GM21367 (cell line): ENCODE measurements around the gene FLYWCH1.

ENCODE experiments used
- ATAC-seq: cut with Tn5 transposase; IDR thresholded peaks from one replicate; pipeline ENCODE4 v1.9.1; 2021; ENCODE audit not compliant: unreplicated experiment

FLYWCH1 gene

DNA sequence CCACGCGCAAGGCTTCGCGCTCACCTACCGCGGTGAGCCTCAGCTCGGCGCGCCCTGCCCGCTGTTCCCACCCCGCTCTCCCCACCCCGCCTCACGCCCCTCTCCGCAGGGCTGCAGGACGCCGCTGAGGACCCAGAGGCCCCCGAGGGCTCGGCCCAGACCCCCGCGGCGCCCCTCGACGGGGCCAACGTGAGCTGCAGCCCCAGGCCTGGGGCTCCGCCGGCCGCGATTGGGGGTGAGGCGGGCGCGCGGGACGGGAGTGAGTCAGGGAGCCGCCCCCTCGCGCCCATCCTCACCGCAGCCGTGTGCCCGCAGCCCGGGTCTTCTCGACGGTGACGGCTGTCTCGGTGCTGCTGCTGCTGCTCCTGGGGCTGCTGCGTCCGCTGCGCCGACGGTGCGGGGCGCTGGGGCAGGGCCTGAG, 55.5 kb downstream of the FLYWCH1 start:
- no peak for ATAC-seq

DNA sequence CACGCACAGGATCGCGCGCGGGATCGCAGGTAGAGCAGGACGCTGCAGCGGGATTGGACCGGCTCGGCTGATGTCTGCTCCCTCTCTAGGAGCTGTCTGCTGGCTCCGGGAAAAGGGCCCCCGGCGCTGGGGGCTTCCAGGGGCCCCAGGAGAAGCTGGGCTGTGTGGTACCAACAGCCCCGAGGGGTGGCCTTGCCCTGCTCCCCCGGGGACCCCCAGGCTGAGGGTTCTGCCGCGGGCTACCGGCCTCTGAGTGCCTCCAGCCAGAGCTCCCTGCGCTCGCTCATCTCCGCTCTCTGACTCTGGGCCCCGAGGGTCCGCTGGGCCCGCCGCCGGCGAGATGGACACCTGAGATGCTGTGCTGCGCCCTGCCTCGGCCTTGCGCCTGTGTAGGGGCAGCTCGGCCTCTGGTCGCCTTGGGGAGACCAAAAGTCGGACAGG, 56.0 kb downstream of the FLYWCH1 start:
- no peak for ATAC-seq

DNA sequence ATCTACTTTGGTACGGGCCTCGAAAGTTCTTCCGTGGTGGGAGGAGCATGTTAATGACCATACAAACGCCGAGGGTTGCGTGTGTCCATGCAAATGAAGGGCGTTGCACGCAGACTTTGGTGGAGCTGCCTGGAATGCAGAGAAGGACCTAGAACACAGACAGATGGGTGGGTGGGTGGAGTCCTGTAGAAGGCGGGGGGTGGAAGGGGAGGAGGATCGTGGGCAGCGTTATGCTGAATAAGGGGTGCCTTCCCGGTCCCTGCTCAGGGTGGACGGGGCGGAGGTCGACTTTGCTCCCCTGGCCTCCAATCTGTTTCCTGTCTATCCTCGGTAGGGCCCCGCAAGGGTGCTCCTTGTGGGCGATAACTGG, 56.6 kb downstream of the FLYWCH1 start:
- no peak for ATAC-seq

DNA sequence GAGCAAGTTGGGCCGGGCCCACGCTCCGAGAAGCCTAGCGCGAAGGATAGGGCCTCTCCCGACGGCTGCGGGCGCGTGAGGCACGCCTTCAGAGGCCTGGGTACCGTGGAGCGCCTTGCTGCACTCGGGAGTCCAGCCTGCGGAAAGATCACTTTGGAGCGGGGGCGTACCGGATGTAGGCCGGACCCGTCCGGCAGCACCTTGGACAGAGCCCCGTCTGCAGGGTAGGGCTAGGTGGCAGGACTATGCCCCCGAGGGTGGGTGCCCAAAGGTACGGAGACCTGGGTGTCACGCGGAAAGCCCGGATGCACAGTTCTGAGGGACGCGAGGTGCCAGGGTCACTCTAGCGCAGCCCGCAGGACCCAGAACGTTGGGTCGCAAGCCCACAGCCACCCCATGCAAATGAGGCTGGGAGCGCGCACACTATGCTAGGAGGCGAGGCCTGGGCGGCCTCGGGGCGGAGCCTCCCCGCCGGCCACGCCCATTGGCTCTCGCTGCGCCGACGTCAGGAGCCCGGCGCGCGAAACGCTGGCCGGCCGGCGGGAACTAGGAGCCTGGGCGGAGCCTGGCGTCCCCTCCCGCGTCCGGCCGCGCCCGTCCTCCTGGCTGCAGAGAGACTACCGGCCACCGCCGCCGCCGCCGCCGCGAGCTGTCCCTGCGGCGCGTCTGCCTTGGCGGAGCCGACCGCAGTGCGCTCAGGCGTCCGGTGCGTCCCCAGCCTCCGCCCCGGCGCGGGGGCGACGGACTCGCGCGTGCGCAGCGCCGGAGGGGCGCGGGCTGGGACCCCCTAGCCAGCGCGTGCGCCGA, 57.2 kb downstream of the FLYWCH1 start, which contains the start of gene PAQR4:
Gene PAQR4, plus strand, starts transcription at position 611 of the 807 bp plus-strand sequence. CDS start 327 bp downstream, outside the sequence.
- ATAC-seq, result peak; percentile 60

DNA sequence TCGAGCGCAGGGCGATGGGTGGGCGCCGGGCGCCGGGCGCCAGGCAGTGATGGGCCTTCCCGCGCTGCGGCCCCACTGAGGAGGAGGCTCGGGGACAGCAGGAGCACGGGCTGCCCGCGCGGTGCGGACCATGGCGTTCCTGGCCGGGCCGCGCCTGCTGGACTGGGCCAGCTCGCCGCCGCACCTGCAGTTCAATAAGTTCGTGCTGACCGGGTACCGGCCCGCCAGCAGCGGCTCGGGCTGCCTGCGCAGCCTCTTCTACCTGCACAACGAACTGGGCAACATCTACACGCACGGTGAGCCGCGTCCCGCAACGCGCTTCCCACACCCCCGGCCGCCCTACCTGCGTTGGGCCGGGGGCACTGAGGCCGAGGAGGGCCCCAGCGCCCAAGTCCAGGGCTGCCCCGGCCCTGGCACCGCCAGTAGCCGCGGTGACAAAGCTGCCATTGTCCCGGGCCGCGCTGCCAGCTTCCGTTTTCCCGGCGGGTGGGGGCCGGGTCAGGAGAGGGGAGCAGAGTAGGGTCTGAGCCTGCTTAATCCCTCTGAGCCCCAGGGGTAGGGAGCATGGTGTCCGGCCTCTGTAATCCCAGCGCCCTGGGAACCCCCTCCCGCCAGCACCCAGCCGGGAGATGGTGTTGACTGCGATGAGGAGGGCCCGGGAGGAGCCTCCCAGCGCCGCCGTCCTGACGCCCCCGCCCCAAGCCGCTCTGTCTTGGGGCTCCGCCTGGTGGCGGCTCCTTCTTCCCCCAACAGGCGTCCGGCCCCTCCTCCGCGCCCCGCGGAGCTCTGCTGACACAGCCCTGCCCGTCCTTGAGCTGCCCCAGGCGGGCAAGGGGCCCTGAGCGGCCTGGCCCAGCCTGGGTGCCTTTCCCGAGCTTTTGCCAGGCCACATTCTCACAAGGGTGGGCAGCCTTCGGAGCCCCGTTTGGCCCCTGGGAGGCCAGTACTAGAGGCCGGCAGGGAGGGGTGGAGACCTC, 58.1 kb downstream of the FLYWCH1 start:
- ATAC-seq, result peak; percentile 4

DNA sequence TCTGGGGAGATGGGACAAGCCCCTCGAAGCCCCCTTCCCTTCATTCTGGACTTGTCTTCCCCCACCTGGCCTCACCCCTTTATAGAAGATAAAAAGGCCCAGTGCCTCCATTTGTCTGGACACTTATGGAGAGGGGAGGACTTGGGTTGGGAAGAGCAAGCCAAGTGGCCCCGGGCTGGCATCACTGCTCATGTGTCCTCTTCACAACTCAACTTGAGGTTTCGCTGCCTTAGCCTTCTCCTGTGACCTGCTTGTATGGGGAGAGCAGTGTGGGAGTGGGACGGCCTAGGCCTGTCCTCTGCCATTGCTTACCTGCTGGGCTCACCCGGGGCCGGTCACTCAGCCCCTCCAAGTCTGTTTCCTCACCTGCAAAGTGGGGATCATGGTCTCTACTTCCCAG, 58.8 kb downstream of the FLYWCH1 start:
- no peak for ATAC-seq

DNA sequence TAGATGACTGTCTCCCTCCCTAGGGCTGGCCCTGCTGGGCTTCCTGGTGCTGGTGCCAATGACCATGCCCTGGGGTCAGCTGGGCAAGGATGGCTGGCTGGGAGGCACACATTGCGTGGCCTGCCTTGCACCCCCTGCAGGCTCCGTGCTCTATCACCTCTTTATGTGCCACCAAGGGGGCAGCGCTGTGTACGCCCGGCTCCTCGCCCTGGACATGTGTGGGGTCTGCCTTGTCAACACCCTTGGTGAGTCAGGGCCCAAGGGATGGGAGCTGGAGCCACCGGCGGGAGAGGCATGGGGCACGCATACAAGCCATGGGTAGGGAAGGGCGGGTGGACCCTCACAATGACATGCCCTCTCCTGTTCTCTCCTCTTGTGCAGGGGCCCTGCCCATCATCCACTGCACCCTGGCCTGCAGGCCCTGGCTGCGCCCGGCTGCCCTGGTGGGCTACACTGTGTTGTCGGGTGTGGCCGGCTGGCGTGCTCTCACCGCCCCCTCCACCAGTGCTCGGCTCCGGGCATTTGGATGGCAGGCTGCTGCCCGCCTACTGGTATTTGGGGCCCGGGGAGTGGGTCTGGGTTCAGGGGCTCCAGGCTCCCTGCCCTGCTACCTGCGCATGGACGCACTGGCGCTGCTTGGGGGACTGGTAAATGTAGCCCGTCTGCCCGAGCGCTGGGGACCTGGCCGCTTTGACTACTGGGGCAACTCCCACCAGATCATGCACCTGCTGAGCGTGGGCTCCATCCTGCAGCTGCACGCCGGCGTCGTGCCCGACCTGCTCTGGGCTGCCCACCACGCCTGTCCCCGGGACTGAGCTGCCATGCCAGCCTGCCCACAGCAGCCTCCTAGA, 59.6 kb downstream of the FLYWCH1 start:
- no peak for ATAC-seq

DNA sequence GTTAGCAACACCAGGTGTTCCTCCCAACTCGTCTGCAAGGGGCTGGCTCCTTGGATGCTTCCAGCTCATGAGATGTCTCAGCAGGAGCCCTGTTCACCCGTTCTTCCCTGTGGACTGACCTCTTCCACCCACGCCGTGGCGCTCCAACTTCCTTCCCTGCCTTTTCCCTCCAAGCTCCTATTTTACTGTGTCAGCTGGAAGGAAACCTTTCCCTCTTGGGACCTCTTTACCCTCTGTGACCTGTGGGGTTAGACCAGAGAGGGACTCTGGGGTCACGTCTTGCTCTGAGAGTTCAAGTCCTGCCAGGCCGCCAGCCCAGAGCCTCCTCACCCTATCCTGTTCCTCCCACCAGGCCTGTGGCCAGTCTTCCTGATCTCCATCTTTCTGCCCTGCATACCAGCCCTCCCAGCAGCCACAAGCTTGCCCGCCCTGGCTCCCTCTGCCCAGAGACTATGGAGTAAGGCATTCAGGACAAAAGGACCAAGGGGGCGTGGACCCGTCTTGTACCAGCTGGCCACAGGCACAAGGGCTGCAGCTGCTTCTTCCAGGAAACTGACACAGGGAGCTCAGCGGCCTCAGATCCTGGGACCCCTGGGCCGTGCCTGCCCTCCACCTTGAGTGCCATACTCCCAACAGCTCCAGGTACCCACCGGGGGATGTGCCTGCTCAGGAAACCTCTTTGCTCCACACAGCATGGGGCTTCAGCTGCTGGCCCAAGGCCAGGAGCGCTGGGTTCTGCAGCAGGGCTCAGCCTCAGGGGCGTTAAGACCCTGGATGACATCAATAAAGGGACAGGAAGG, 60.5 kb downstream of the FLYWCH1 start:
- no peak for ATAC-seq

DNA sequence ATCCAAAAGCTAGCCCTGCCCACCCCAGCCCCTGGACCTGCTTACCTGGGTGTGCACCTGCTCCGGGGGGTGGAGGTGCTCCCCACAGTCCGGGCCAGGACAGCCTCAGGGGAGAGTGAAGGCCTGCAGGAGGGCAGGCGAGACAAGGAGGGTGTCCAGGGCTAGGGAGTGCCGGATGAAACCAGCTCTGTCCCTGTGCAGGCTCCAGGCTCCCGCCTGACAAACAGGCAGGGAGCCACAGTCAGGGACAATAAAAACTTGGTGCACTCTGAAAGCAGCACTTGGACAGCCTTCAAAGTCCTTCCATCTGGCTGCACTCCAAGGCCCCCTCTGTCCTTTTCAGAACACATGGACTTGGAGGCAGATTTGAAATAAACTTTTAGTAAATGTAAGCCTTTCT, 61.4 kb downstream of the FLYWCH1 start:
- no peak for ATAC-seq

DNA sequence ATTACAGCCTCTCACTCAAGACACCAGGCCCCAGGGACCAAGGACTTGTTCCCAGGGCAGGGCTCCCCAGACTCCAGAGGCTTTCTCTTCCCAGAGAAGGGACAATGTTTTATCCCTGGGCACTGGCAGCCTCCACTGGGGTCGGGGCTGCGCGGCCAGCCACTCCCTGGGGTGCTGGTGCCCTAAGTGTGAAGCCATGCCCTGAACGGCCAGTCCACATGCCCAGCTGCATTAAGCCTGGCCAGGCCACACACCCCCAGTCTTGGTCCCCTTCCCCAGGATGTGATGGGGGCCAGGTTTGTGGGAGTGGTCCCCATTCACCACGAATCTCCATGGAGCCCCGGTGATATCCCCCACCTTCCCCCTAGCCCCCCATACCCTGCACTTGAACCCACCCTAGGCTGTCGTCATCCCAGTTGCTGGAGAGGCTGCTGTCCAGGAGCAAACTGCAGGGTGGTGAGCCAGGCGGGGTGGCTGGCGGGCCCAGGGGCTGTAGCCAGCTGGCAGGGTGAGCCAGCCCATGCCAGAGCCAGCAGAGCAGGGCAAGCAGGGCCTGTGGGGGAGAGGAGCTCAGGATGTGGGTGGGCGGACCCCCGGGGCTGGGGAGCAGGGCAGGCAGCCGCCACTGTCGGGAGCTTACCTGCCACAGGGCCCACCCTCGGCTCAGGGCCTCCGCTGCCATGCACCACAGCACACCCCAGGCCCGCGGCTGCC, 62.0 kb downstream of the FLYWCH1 start:
- ATAC-seq, result no peak

DNA sequence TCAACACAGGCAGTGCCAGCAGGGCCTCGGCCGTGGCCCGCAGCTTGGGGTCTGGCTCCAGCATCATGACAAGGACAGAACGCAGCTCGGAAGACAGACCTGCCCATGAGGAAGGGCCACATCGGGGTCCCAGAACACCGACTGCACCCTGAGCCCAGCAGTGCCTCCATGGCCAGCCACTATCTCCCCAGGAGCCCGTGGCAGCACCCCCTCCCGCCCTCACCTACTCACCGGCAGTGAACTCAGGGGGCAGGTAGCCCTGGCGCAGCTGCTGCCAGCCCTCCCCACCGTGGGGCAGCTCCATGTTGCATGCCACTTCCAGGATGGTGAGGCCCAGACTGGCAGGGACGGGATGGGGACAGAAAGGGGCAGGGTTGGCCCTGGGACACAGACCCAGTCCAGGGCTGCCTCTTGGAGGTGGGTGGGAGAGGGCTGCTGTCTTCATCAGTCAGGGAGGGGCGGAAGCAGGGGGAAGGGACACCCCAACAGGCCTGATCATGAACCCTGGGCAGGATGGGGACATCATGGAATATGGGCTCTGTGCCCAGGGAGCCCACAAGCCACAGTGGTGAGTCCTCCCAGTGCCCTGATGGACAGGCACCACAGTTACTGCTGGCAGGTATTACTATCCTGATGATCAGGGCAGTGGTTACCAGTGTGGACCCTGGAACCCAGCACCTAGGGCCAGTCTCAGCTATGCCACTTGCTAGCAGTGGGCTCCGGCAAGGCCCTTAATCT, 62.8 kb downstream of the FLYWCH1 start:
- ATAC-seq, result no peak

DNA sequence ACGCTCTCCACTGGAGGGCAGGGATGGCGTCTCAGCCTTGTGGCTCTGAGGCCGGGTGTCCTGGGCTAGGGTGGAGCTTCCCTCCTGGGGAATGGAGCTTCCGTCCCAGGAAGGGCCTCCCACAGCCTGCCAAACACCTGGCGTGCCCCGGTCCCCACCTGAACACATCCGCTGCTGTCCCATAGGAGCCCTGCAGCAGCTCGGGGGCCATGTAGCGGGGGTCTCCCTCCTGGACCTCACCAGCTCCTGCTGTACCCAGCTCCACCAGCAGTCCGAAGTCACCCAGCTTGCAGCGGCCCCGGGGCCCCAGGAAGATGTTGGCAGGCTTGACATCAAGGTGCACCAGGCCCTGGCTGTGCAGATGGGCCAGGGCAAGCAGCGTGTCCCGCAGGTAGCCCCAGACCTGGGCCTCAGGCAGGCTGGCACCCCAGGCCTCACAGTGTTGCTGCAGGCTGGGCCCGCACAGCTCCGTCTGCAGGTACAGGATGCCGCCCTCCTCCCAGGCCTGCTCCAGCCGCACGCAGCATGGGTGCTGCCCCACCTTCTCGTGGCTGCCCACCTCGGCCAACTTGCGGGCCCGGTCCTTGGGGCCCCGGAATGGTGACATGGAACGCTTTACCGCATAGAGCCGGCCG, 63.5 kb downstream of the FLYWCH1 start:
- ATAC-seq, result no peak

DNA sequence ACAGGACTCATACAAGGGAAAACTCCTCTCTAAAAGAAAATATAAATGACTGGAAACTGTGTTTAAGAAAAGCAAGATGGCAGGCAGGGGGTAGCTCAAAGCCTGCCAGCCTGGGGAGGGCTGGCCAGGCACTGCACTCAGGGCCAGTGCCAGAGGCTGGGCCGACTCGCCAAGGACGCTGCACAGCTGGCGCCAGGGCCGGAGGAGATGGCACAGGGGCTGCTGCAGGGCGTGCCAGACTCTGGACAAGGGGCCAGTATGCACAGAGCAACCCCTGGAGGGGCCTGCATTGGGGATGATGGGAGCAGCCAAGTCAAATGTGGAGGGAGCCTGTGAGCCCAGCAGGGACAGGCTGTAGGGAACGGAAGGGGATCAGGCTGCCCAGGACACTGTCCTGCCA, 64.5 kb downstream of the FLYWCH1 start:
- no peak for ATAC-seq

DNA sequence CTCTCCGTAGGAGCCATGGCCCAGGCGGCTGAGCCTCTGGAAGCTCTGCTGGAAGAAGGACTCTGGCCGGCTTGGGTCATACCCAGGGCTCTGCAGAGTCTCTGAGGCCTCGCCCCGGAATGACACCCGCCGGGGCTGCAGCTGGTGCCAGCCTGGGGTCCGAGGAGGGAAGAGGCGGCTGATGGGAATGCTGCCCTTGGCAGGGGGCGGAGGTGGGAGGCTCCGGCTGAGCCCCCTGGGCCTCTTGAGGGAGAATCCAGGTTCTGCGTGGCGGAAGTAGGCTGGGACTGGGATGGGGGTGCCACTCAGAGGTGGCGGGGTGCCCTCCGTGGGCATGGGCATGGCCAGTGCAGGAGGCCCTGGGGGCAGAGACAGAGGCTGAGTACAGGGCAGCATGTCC, 64.9 kb downstream of the FLYWCH1 start:
- no peak for ATAC-seq

DNA sequence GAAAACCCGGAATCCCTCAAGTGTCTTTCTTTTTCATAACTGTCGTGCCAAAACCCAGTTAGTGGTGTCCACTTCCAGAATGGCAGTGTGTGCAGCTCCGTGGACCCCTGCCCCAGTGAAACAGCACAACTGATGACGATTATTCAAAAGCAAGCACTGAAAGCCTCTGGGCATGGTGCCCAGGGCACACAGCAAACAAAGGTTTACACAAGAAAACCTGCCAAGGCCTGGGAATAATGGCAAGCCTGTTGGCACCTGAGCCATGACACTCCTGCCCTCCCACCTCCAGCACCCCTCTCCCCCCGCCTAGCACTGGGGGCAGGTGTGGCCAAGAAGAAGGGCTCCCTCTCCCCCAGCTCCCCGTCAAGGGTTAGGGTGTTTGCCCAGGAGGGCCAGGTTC, 65.7 kb downstream of the FLYWCH1 start:
- ATAC-seq, result no peak

DNA sequence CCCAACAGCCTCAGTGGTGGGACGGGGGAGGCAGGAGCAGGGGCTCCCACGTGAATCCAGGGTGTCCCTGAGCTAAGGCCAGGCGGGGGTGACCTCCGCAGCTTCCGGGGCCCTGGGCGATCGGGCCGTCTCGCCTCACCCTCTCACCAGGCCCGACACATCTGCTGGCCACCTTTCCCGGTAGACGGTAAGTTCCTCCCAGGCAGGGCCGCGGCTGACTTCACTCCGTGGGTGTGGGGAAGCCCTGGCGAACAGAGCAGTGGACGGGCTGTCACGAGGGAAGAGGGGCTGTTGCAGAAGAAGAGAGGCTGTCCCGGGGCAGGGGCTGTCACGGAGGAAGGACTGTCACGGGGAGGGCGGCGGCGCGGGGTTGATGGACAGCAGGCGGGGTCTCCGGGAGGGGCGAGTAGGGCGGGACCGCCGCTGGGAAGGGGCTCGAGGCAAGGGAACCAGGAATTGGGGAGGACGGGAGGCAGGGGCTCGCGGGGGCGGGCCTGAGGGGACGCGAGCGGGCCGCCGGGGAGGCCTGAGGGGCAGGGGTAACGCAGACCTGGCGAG, 68.0 kb downstream of the FLYWCH1 start:
- ATAC-seq, result no peak

DNA sequence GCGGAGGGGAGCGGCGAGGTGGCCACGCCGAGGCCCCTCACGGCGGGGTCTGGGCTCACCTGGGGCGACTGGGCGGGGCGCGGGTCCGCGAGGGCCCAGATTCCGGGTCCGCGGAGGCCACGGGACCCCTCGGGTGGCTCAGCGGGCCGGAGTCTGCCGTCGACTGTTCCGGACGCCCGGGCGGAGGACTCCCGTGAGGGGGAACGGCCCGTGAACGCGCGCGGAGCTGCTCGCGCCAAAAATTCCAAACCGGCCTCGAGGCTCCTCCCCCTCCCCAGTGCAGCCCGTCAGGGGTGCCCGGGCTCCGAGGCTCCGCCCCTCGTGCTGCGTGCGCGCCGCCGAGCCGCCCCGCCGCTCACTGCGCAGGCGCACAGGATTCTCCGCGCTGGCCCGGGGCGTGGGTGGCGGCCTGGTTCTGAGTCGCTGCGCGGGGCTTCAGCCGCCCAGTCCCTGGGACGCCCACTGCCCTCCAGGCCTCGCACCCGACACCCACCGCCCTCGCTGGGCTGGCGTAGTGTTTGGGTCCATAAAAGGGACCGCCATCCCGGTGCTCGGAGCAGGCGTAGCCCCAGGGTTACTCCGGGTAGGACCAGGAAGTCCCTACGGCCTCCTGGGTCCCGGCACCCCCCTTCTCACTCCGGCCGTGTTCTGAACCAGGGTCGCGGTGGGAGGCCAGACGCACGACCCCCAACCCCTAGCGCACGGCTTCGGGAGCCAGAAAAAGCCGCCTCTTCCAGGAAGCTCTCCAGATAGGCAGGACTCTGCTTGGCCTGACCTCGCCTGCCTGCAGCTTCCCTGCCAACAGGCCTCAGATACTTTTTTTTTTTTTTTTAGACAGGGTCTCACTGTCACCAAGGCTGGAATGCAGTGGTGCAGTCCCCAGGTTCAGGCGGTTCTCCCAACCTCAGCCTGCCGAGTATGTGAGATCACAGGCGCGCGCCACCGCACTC, 68.8 kb downstream of the FLYWCH1 start, which contains the start of gene PKMYT1:
Gene PKMYT1, minus strand, starts transcription at position 220 of the 950 bp plus-strand sequence. CDS start 789 bp downstream, outside the sequence.
- peak; percentile 57 for ATAC-seq
